RWPE1 (cell line): ENCODE results near the gene NFIX.

Source experiments
- CTCF ChIA-PET: fragments of 350-600 bp; sonication (Branson Sonifier 250); formaldehyde crosslinking; extraction: SDS; loops from one replicate; lab custom pipeline; 2021; lab: Yijun Ruan, JAX
- POLR2A ChIA-PET: fragments of 400-600 bp; formaldehyde crosslinking; extraction: SDS; loops from one replicate; lab custom pipeline; 2020; ENCODE audit warnings: antibody characterized with exemption; ENCODE audit not compliant: low non-redundant PET; lab: Yijun Ruan, JAX
- DNase-seq: peaks from one replicate; pipeline ENCODE4 v3.0.0; 2012; ENCODE audit warnings: low spot score
- H3K27ac ChIP-seq: fragments of 450-650 bp; 2 replicates; pipeline ENCODE4 v1.5.1; 2017
- TF ChIP-seq, protein P1 (sequence below): fragments of 450-650 bp; conservative IDR thresholded peaks from 2 replicates; pipeline ENCODE4 v1.5.1; 2017; ENCODE audit warnings: low read depth, mild to moderate bottlenecking

Gene NFIX

DNA sequence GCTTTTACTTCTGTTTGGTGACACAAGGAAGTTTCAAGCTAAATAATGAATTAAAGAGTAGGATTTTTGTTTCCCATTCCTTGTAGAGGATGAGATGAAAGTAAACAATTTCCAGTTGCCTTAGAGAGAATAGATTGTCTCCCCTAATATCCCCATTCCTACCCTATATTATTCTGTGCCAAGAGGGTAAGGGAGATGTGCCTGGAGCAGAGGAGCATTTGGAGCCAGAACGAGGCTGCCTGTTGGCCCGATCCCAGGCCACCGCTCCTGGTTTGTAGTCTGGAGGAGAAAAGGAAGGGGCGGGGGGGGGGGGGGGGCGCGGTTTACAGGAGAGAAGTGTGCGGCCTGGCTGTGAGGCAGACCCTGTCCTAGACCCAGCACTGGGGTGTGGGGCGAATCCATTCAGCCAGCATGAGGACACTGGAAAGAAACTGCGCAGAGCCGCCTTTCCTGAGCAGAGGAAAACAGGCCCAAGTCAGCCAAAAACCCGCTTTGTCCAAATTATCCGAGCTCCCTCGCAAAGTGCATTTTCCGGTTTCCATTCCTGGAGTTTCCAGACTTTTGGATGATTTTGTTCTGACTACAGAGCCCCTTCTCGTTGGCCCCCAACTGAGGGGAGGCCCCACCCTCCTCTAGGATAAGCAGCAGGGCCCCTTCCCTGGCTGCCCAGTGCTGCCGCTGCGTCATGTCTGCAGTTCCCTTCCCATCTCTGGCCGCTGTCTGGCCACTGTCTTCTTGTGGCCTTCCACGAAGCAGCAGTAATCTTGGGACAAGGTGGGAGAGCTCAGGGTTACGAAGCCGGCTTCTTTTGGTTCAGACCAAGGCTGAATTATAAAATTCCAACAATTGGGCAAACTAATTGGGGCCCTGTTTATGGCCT is 23.0 kb downstream of the NFIX start:
- POLR2A ChIA-PET = no interaction called here
- CTCF ChIA-PET = interaction anchor here (0.5 to 1.1 kb wide), 3 partner anchors 12 to 43 kb away, joined by 3 to 8 read pairs (median 3); no protein-coding TSS in a partner anchor
- peak overlapping the region; percentile 98 for H3K27ac ChIP-seq
- TF ChIP-seq, protein P1, sequence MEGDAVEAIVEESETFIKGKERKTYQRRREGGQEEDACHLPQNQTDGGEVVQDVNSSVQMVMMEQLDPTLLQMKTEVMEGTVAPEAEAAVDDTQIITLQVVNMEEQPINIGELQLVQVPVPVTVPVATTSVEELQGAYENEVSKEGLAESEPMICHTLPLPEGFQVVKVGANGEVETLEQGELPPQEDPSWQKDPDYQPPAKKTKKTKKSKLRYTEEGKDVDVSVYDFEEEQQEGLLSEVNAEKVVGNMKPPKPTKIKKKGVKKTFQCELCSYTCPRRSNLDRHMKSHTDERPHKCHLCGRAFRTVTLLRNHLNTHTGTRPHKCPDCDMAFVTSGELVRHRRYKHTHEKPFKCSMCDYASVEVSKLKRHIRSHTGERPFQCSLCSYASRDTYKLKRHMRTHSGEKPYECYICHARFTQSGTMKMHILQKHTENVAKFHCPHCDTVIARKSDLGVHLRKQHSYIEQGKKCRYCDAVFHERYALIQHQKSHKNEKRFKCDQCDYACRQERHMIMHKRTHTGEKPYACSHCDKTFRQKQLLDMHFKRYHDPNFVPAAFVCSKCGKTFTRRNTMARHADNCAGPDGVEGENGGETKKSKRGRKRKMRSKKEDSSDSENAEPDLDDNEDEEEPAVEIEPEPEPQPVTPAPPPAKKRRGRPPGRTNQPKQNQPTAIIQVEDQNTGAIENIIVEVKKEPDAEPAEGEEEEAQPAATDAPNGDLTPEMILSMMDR = no peak
- DNase-seq = no peak

DNA sequence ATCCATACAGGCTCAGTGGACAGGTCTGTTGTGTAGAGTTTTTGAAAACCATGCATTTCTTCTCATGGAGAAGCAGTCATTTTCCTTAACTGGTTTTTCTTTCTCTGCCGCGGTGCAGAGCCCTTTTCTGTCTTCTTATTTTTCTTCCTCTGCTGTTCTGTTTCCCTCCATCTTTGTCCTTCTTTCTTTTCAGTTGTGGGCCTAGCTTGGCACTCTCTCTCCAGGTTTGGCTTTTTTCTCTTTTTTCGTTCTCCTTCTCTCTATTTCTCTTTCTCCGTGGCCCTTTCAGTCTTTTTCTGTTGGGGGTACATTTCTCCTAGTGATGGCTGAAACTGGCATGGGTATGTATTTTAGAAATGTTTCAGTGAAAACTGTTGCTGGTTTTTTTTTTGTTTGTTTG is 24.1 kb downstream of the NFIX start:
- DNase-seq = no peak
- POLR2A ChIA-PET = no interaction called here
- CTCF ChIA-PET = interaction anchor here (0.7 to 1.0 kb wide), 2 partner anchors 13 to 32 kb away, joined by 3 to 5 read pairs; no protein-coding TSS in a partner anchor
- TF ChIP-seq, protein P1 = no peak
- H3K27ac ChIP-seq = no peak overlapping the region

DNA sequence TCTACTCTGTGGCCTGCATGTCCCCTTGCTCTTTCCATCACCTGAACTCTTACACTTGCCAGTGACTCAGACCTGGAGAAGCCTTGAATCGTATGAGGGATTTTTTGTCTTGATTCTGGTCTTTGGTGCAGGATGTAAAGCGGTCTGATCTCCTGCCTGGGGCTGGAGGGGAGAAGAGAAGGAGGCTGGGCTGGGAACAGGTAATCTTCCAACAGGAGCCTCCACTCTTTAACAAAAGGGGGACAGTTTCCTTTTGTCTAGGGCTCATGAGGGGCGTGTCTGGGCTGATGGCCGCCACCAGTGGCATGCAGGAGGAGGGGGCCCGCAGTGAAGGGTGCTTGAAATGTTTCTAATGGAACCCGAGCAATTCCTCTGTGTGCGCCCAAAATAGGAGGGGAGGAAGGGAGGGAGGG is 24.7 kb downstream of the NFIX start:
- peak overlapping the region; percentile 99 for H3K27ac ChIP-seq
- DNase-seq = no peak
- POLR2A ChIA-PET = no interaction called here
- TF ChIP-seq, protein P1 = no peak
- CTCF ChIA-PET = interaction anchor here (0.7 to 1.0 kb wide), 2 partner anchors 14 to 31 kb away, joined by 3 to 5 read pairs; no protein-coding TSS in a partner anchor

DNA sequence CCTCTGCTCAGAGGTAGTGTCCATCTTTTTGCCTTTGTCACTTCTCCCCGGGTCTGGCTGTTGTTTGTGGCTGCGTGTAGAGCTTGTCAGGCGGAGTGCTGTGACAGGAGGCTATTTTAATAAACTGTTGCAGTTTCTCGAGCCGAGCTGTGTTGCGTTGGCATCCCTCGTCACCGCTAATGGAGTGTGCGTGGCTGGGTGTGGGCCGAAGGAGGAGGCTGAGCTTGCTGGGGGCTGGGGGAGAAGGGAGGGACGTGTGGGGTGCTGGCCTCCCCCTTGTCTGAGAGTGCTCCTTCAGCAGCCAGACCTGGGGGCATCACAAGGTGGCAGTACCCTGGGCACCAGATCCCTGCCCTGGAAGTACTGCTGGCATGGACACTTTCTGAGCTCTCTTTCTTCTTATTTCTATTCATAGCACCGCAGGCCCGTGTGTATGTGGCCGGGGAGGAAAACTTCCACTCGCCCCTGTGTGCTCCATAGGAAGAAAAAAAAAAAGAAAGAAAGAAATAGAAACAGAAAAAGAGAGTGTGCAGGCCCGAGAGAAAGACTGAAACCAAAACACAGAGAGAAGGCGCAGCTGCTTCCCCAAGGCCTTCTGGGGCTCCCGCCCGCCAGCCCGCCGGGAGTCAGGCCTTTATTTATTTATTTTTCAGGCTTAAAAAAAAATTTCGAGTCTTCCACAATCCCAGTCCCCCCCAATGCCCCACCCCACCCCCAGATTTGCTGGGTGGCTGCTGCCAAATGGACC is 27.0 kb downstream of the NFIX start:
- DNase-seq = no peak
- ChIA-PET POLR2A (interaction anchor here (1.0 kb wide), 1 partner anchor 13 kb away, joined by 4 read pairs; no protein-coding TSS in a partner anchor), CTCF (interaction anchor here (0.6 to 1.6 kb wide), 6 partner anchors 9 to 1927 kb away, joined by 3 to 7 read pairs (median 4); no protein-coding TSS in a partner anchor)
- peak overlapping the region; percentile 99 for H3K27ac ChIP-seq
- TF ChIP-seq, protein P1 = no peak

DNA sequence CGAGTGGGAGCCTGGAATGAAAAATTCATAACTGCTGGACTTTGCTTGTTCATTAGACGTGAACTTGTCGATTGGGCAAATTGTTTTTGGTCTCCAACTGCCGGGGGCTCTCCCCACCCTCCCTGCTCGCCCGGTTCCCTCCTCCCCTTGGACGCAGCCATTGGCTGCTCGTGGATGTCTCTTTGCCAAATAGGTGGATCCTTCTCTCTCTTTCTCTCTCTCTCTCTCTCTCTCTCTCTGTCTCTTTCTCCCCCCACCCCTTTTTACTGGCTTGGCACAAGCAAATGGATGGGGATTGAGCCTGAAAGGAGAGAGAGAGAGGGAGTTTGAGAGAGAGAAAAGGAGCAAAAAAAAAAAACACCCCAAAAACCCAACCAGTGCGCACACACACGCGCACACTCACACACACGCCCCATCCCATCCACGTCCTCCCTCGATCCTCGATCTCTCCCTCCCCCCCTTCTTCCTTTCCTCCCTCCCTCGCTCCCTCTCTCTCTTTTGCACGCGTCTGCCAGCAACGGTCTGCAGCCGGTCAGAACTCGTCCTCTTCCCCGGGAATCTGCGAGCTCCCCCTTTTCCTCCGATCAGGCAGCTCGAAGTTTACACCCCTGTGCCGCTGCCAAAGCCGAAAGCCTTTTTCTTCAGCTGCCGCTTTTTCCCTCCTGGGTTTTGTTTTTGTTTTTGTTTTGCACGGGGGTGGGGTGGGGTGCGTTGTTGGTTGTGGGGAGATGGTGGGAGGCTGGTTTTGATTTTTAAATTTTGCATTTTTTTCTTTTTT is 27.8 kb downstream of the NFIX start:
- peak; percentile 94 for DNase-seq
- ChIA-PET CTCF (interaction anchor here (0.6 to 1.6 kb wide), 5 partner anchors 15 to 129 kb away, joined by 3 to 7 read pairs (median 5); no protein-coding TSS in a partner anchor), POLR2A (interaction anchor here (0.7 to 1.0 kb wide), 4 partner anchors 11 to 150 kb away, joined by 3 to 5 read pairs (median 4); no protein-coding TSS in a partner anchor)
- TF ChIP-seq, protein P1 = no peak
- peak overlapping the region; percentile 99 for H3K27ac ChIP-seq
